HG03439 (cell line): Measurements from ENCODE around the gene DYSF.

Experiments
- ATAC-seq: cut with Tn5 transposase; IDR thresholded peaks from one replicate; pipeline ENCODE4 v1.9.1; 2021; ENCODE audit warnings: mild to moderate bottlenecking, moderate library complexity; ENCODE audit not compliant: unreplicated experiment

Gene DYSF

DNA sequence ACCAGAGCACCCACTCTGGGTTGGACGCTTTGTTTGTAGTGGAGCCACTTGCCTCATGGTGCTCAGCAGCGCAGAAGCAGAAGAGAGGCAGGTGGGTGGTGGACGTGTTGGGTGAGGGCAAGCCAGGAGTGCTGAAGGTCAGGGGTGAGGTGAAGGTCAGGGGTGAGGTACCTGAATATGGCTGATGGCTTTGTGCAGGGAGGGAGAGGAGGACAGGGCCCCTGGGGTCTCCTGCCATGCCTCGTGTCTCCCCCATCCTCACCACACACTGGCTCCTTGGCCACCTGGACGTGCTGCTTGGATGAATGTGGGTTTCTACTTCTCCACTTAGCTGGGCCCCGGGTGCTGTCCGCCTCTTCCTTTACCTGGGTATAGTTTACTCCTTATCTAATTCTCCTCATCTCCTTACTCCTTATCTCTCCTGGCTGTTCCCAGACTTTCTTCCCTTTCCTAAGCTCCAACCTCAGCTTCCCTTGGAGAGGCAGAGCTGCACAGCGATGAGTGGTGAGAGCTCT, 68.1 kb downstream of the DYSF start:
- ATAC-seq: no peak

DNA sequence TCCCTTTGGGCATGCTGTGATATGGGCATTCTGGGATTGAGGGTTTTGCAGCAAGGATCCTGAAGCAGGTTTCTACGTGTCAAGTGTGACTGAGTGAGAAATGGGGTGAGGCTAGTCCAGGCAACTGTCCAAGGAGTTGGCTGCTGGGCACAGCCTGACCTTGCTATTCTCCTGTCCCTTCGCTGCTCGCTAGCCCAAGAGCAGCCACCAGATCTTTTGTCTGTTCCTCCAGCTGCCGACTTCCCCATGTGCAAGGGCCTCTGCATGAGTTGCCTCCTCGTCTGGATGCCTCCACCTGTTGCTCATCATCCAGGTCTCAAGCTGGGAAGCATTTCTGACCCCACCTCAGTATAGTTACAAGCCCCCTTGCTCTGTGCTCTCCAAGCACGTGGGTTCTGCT, 71.1 kb downstream of the DYSF start:
- ATAC-seq: no peak

DNA sequence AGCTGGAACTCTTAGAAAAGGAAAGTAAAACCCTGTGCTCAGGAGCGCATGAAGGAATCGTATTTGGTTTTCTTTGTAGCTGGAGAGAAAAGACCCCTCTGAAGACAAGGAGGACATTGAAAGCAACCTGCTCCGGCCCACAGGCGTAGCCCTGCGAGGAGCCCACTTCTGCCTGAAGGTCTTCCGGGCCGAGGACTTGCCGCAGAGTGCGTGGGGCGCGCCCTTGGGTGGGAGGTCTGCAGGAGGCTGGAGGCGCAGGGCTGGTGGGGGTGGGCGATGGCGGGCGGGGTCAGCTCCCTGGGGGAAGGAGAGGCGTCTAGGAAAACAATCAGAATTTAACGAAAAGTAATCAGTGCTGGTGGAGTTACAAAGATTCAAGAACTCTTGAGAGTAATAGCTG, 72.8 kb downstream of the DYSF start:
- ATAC-seq: no peak

DNA sequence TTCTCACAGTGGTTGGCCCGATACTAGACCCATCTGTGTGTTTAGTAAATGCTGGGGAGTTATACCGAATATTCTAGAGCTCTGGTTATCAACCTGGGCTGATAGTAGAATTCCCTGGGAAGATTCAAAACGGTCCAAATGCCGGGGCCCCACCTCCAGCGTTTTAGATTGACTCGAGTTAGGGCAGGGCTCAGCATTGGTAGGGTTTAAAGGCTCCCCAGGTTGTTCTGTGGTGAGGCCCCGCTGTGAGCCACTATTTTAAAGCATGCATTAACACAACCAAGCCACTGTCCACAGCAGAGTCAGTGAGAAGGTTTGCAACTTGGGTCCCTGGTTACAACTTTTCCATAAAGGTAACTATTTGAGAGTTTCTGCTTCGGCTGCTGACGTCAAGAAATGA, 73.6 kb downstream of the DYSF start:
- ATAC-seq: no peak

DNA sequence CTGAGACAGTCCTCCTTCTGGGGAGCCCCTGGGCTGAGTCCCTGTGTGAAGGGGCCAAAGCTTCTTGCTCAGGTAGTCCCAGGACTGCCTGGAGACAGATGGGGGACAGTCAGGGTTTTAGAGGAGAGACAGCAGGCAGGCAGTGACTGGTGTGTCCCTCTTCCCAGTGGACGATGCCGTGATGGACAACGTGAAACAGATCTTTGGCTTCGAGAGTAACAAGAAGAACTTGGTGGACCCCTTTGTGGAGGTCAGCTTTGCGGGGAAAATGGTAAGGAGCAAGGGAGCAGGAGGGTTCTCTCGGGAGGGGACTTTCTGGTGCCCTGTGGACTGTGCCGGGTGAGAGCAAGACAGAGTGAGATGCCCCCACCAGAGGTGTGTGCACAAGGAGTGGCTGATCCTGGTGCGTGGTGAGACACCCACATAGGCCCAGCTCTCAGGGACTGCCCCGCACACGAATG, 74.8 kb downstream of the DYSF start:
- no peak for ATAC-seq

DNA sequence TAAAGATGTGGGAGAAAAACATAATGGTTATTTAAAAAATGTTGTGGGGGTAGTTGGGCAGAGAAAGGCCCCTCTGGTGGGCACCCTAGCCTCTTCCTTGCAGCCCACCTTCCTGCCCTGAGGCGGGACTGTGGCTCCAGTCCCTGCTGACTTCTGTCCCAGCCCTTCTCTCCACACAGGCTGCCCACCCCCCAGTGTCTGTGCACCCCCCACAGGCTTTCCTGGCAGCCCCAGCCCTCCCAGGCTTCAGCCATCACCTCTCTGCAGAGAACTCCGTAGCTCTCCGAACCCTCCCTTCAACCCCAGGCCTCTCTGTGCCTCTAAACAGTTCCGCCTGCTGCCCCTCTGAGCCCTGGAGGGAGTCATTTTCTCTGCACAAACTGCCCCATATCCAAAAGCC, 75.4 kb downstream of the DYSF start:
- no peak for ATAC-seq

DNA sequence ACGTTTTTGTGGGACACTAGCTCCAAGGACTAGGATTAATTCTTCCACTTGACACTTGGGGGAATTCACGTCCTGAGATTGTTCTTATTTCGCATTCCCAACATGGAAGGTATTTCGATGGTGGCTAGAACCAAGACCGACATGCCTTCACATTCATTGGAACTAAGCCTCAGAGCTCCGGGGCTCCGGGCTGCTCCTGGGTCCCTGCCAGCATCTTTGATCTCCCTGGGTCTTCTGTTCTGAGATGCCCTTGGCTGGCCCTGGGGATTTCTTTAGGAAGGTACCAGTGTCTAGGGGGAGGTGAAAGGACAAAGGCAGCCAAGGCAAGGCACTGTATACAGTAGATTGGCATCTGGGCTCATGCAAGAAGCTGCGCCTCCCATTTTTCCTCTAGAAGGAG, 76.8 kb downstream of the DYSF start:
- ATAC-seq: no peak

DNA sequence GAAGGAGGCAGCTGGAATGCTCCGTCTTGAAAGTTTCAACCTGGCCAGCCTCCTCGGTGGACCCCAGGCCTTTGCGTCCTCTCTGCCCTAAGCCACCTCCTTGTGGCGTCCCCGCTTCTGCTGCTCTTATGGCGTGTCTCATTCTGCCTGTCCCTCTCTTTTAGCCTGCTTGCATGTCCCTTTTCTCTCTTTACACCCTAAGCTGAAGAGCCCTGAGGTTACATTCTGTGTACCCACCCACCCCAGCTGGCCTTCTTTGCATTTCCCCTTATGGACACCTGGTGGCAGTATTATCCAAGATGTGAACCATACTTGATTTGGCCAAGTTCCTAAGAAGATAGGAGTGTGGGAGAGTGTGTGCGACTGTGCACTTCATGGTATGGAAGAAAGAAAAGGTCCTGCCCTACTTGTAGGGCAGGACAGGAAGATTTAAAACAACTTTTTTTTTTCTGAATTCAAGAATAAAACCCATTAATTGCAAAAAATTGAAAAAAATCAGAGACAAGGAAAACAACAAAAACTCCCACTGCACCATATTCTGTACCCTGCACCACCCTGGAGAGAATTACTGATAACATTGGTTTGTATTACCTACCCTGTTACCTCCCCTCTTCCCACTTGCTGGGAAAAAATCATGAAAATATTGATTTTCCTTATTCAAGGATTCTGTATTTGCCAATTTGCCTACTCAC, 77.4 kb downstream of the DYSF start:
- no peak for ATAC-seq

DNA sequence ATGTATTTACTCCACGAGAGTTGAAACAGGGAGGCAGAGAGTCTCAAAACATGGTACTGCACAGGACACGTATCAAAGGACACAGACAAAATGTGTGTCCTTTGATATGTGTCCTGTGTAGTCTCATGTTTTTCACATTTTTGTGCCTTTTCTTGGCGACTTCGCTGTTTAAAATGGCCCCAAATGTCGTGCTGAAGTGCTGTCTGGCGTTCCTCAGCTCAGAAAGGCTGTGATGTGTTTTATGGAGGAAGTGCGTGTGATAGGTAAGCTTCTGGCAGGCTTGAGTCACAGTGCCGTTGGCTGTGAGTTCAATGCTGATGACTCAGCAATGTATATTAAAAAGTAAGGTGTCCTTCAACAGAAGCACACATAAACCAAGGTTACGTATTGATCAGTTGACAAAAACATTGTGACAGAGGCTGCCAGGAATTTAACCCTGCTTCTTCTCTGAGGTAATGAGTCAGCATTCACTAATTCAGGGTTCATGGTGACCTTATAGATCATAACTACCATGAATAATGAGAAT, 78.2 kb downstream of the DYSF start:
- ATAC-seq: no peak

DNA sequence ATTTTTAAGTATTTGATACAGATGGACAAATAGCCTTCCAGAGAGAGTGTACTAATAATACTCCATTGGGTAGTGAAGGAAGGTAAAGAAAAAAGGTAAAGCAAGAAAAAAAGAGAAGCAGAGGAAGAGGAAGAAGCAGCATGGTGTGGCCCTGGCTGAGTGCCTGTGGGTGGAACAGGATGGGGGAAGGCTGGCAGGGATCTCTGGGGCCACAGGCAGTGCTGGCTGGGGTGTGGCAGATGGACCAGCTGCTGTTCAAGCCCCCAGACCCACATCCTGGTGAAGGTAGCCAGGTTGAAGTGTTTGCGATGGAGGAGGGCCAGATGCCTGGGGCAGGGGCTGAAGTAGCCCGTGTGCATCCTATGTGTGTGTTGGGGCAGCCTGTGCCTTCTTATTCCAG, 79.0 kb downstream of the DYSF start:
- no peak for ATAC-seq

DNA sequence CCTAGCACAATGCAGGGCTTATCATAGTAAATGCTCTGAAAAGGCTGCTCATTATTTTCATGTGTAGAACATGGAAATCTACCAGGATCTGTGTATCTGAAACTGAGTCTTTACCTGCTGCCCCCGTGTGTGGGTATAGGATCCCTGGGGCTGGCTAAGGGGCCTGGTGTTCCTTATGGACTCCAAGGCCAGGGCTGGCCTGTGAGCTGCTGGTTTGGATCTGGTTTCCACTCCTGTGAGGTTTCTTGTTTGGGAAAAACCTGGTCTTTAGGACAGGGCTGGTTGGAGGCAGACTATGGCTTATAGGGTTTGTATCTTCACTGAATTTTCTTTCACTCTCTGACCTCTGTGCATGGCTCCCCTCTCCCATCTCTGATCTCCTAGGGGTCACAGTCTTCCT, 80.8 kb downstream of the DYSF start:
- no peak for ATAC-seq

DNA sequence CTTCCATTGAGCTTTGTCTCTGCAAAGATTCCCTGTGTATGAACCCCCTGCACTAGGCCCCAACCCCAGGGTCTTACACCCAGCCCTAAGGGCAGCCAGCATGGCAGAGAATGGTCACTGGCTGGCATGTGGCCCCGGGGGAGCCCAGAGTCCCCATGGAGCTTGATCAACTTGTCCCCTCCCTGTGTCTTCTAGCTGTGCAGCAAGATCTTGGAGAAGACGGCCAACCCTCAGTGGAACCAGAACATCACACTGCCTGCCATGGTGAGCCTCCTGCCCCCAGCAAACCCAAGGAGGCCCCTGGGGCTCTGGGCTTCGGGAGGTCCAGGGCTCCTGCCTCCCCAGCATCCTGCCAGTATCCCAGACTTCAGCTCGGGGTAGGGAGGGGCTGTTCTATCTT, 81.5 kb downstream of the DYSF start:
- no peak for ATAC-seq

DNA sequence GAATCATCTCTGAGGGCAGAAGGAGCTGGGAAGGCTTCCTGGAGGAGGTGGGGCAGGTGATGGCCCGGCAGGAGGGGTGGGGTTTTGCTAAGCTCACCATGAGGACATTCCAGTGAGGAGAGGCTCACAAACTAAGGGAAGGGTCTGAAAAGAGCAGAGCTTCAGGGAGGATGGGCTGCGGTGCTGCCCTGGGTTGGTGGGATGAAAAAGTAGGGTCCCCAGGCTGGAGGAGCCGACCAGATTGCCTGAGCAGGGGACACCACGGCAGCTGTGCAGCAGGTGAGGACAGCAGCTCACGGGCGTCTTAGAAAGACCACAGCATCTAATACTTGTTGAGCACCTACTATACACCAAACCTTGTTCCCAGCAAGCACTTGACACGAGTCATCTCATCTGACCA, 82.2 kb downstream of the DYSF start:
- ATAC-seq: no peak

DNA sequence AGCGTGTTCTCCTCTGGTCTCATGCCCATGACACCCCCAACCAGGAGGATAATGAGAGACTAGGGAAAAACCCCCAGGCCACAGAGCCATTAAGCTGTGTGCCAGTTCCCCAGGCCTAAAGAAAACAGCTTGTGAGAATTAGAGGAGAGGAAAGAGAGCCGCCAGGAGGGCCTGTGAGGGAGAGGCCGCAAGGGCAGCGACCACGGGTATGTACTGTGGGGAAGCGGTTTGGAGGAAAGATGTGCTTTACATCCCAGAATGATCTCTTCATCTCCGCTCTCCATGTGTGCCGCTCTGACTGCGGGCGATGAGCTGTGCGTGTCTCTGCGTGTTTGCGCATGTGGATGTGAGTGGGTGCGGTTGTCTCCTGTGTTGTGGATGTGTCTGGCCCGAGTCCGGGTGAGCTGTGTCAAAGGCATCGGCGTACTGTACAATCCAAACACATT, 82.9 kb downstream of the DYSF start:
- no peak for ATAC-seq

DNA sequence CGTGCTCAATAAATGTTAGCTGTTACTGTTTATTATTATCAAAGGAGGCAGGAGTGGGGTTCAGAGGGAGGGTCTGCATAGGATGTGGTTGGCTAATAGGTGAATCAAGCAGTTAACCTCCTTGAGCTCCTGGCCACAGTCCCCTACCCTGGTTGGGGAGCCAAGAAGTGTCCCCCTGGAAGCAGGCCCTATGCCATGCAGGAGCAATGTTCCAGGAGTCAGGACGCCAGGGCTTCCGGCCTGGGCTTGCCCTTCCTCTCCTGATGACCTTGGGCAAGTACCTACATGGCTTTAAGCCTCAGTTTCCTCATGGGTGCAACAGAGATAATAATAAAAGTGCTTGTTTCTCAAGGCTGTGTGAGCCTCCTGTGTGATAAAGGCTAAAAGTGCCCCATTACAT, 84.9 kb downstream of the DYSF start:
- no peak for ATAC-seq

DNA sequence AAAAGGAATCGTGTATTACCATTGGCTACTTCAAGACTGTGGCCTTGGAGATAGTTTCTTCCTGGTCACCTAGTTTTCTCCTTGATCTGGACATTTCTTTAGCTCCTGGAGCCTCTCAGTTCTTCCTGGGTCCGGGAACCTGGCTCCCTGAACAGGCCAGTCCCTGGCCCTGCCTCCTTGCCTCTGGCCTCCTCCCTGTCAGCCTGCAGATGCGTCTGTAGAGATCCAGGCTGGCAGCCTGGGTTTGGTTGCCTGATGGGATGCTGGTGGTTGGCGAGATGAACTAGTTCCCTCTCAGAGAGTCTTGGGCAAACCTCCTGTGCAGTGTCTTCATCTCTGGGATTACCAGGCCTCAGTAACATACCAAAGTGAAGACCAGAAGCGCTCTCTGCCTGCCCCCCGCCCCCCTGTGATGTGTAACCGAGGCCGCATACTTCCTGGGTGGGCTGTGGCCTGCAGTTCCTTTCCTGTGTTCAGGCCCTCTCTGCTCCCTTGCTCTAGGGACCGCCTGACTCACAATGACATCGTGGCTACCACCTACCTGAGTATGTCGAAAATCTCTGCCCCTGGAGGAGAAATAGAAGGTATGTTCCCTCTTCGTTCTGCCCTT, 85.4 kb downstream of the DYSF start:
- no peak for ATAC-seq

DNA sequence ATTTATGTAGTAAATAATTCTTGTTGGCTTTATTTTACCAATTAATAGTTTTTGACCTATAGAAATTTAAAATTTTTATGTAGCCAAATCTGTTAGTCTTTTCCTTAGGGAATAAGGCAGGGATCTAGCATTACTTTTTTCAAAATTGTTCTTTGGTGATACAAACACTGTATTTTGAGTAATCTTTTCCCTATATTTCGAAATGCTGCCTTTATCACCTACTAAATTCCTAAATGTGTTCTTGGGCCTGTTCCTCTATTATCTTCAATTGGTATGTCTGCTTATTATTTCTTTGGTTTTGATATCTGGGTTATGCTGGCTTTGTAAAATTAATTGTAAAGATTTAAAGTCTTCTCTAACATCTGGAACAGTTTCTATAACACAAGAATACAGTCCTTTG, 87.5 kb downstream of the DYSF start:
- ATAC-seq: no peak

DNA sequence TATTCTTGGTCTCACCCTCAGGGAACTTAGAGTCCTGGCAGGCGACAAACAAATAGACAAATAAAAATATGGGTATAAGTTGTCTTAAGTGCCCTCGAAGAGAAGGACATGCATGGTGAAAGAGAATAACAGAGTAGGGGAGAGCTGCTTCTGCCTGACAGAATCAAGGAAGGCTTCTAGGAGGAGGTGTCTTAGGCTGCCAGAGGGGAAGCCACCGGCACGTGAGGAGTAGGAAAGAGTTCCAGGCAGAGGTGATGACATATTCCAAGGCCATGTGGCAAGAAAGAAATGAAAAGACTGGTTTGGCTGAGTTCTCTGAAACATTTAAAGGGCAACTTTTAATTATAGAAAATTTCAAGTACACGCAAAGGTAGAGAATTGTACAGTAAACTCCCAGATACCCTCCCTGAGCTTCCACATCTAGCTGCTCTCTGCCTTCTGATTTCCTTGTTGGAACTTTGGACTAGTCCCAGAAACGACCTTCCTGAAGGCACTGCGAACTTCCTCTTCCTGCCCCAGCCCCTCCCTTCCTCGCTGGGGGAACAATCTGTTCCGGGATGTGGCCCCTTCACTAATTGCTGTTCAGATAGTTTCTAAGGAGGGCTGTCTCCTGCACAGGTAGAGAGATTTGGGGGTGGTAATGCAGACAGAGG, 91.7 kb downstream of the DYSF start:
- no peak for ATAC-seq

DNA sequence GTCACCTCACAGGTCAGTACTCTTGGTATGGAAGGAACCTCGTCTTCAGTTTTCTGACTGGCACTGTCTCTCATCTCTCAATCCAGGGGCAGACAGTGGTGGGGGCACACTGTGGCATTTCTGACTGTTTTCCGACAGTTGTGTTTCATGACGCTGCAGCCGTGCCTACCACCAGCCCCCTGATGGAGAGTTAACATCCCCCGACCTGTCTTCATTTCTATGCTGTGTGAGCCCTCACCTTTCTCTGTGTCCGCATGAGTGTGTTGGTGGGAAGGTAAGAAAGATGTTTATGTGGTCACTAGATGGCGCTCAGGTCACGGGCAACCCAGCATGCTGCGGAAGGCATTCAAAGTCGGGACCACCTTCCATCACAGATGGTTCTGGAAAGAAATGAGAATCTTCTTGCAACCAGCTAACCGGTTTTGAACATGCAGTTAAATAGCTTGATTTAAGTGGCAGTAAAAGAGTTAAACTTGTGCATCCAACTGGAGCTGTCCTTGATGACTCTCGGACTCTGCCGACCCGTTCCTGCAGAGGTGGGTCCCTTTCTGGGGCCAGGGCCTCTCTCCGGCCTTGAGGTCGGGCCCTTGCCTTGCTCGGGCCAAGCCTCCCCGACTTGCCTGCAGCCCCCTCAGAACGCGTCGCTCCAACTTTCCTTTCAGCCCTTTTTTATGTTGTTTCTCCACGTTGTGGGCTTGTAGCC, 92.4 kb downstream of the DYSF start:
- peak; percentile 51 for ATAC-seq

DNA sequence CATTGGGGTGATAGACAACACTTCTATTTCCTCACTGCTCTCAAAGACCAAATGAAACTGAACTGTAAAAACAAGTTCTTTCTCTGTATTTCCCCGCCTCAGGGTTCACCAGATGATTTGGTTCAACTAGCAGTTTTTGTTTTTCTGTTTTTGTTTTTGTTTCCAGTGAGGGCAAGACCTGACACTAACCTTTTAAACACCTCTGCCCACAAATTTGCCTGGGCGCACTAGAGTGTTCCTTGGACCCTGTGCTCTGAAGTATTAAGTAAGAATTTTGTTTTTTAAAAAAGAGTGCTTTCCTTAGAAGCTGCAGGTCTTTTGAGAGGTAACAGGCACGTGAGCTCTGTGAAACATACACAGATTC, 92.9 kb downstream of the DYSF start:
- no peak for ATAC-seq

DNA sequence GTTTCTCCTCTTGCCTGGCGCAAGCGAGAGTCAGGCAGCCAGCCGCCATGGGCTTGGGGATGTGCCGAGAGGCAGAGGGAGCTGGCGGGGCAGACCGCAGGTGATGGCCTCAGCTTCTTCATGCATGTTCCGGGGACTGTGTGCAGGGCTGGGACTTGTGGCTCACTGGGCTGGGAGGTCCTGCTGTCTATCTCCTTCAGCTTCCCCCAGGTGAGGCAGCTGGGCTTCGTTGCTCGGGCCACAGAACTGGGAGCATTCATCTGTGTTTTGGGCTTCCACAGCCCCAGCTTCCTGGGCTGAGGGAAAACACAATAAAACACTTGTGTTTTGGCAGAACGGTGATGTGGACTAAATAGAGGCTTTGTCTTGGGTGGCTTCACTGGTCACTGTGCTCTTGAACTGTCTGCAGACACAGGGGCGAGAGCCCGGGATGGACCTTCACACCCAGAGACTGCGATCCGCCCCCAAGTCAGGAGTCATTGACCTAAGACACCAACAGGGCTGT, 93.5 kb downstream of the DYSF start:
- no peak for ATAC-seq
